Raji (cell line): ENCODE data around the gene CNIH2.

Experiments used
- POLR2A ChIP-seq: IDR thresholded peaks from 2 replicates; pipeline ENCODE4 v1.6.1; 2011; ENCODE audit warnings: low read depth, low read length, control low read depth; ENCODE audit not compliant: insufficient read depth

CNIH2 gene

GRCh38 chr11:66247801-66248200, 30.2 kb upstream of the CNIH2 start:
- TF ChIP-seq POLR2A = no peak

GRCh38 chr11:66248903-66249302, 29.1 kb upstream of the CNIH2 start:
- no peak for TF ChIP-seq POLR2A

GRCh38 chr11:66251809-66252208, 26.2 kb upstream of the CNIH2 start:
- no peak for TF ChIP-seq POLR2A

GRCh38 chr11:66258473-66258893, 19.5 kb upstream of the CNIH2 start:
- TF ChIP-seq POLR2A = no peak

GRCh38 chr11:66259225-66259624, 18.8 kb upstream of the CNIH2 start:
- TF ChIP-seq POLR2A = no peak

GRCh38 chr11:66259956-66260355, 18.0 kb upstream of the CNIH2 start:
- no peak for TF ChIP-seq POLR2A

GRCh38 chr11:66261578-66261977, 16.4 kb upstream of the CNIH2 start:
- no peak for TF ChIP-seq POLR2A

GRCh38 chr11:66262191-66262590, 15.8 kb upstream of the CNIH2 start:
- no peak for TF ChIP-seq POLR2A

GRCh38 chr11:66262696-66263095, 15.3 kb upstream of the CNIH2 start:
- TF ChIP-seq POLR2A = no peak

GRCh38 chr11:66263231-66263630, 14.7 kb upstream of the CNIH2 start:
- no peak for TF ChIP-seq POLR2A

- TF ChIP-seq POLR2A = no peak
Observed at GRCh38 chr11:66263785-66264184, 14.2 kb upstream of the CNIH2 start.

- no peak for TF ChIP-seq POLR2A
Observed at GRCh38 chr11:66264383-66264782, 13.6 kb upstream of the CNIH2 start.

- TF ChIP-seq POLR2A = no peak
Observed at GRCh38 chr11:66264914-66265313, 13.1 kb upstream of the CNIH2 start.

- no peak for TF ChIP-seq POLR2A
Observed at GRCh38 chr11:66265531-66266377, 12.2 kb upstream of the CNIH2 start.

- no peak for TF ChIP-seq POLR2A
Observed at GRCh38 chr11:66266378-66267038, 11.5 kb upstream of the CNIH2 start.

GRCh38 chr11:66267039-66267378, 11.0 kb upstream of the CNIH2 start:
- TF ChIP-seq POLR2A = no peak
